HG03139 (cell line): ENCODE measurements around the gene CALCA.

Experiments
- ATAC-seq: cut with Tn5 transposase; IDR thresholded peaks from one replicate; pipeline ENCODE4 v1.9.1; 2021; ENCODE audit not compliant: unreplicated experiment

The CALCA gene

DNA sequence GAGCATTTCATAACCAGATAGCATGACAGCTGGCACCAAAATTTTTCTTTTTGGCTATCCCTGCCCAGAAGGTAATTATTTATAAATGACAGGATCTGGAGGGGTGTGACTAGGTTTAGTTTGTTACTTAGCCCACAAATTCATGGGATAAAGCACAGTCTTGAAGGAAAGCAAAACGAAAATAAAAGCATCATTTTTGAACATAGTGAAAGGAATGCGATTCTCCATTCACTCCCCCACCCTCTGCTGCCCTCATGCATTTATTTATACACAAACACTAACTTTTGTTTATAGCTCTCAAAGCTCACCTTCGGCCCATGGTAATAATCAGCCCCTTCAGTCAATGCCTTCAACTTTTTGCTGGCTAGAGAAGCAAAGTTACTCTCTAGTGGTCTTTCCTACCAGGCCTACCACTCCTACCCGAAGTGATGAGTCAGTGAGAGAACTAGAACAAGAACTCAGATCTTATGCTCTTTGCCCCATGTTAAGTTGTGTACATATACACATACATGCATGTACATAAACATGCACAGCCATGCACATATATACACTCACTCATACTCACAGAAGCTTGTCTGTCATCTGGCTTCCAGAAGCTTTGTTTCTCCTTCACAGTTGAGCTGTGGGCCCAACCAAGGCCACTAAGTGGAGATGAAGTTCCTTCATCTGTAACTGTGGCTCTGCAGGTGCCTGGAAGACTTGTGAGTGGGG lies 22.6 kb downstream of the CALCA start:
- no peak for ATAC-seq

DNA sequence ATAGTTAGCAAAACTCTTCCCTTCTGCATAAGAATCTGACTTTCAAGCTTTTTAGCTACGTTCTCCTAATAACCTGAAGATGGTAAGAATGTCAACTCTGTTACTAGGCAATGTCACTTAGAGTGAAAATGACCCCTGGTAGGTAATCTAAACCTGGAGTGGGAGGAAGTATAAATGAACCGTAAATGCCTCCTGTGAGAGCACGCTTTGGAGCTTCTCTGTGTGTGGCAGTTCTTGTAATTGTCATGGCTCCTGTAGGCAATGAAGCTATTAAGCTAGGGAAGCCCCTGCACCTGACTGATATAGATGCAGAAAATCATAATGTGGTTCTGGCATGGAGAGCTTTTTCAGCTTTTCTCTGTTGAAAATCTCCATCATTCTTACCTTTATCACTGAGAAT lies 29.4 kb downstream of the CALCA start:
- no peak for ATAC-seq

DNA sequence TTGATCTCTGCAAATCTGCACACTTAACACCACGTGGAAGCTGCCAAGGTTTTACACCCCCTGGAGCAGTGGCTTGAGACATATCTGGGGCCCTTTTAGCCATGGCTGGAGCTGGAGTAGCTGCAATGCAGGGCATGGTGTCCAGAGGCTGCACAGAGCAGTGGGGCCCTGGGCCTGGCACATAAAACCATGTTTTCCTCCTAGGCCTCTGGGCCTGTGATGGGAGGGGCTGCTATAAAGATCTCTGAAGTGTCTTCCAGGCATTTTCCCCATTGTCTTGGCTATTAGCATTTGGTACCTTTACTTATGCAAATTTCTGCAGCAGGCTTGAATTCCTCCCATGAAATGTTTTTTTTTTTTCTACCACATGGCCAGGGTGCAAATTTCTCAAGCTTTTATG lies 33.2 kb downstream of the CALCA start:
- no peak for ATAC-seq

DNA sequence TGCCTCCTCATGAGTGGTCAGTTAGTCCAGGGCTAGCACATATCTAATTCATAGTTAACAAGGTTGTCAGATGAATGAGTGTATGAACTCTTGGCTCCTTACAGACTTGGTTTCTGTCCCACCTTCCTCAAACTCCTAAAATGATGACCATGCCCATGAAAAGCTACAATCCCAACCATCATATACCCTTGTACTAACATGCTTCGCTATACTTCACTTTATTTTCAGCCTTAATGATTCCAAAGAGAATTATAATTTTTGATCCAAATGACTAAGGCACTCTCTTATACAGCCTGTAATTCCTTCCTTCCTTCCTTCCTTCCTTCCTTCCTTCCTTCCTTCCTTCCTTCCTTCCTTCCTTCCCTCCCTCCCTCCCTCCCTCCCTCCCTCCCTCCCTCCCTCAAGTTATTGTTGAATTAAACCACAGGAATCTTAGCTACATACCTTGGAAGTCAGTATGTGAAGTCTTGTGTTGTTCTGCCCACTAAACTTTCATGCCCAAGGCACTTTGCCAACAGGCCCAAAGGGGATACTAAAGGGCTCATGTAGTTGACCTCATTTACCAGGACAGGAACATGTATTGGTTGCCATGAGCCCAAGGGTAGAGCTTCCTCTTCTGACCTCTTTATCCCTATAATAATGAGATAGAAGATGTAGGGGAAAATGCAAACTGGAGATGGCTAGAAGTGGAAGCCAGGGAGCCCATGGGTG lies 37.4 kb downstream of the CALCA start:
- no peak for ATAC-seq

DNA sequence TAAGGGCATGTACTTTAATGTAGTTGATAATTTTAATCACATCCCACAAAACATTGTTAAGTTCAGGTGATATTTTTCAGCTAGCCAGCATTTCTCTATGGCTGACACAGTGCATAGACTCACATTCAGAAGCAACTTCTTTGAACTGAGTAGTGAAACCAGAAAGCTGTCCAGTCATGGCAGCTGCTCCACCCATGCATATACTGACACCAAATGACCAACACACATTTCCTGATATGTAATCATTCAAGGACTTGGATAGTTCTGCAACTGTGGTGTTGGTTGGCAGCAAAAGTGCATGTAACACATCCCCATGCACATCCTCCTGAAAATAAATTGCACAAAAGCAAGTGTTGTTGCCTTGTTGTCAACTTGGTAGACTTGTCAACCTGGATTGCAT lies 39.7 kb downstream of the CALCA start:
- no peak for ATAC-seq

DNA sequence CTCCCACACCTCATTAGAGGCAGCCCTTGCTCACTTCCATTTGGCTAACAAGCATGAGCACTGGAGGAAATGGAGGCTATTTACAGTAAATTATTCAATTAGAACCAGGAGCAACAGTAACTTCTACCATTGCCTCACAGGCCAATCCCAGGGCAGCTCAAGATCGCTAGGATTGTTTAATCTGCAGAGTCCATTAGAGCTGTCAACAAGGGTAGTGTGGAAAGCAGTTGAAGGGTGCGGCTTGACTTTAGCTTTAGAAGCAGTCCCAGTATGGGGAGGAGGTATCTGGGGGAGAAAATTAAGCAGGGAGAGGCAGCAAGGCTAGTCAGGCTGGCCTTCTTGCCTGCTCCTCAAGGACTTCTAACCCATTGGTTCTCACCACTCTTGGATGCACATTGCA lies 41.8 kb downstream of the CALCA start:
- ATAC-seq: no peak

DNA sequence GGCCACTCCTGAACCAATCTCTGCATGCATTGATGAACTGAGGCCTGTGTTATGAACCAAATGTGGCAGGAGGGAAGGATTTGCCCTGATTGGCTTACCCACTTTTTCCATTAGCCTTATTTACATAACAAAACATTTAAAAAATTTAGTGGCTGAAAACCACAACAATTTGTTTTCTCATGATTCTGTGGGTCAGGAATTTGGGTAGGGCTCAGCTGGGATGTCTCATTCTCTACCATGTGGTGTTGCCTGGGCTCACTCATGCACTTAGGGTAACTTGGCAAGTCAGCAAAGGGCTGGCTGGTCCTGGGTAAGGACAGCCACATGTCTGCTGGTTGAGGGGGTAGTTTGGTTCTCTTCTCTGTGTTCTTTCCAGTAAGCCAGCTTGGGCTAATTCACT lies 45.0 kb downstream of the CALCA start:
- no peak for ATAC-seq

DNA sequence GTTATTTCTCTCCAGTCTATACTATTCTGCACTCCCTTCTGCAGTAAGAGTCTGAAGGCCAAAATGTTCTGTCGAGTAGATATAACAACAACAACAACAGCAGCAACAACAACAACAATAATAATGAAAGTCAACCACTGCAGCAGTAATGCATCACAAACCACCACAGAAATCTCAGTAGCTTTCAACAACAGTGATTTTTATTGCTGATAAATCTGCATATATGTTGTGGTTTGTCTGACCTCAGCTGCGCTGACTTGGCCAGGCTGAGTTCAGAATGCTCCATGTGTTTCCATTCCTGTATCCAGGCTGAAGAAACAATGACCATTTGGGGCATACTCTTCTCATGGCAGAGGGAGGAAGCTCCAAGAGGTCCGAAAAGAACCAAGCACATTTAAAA lies 47.8 kb downstream of the CALCA start:
- no peak for ATAC-seq
